ENCODE results near the gene LPCAT2.

DNA sequence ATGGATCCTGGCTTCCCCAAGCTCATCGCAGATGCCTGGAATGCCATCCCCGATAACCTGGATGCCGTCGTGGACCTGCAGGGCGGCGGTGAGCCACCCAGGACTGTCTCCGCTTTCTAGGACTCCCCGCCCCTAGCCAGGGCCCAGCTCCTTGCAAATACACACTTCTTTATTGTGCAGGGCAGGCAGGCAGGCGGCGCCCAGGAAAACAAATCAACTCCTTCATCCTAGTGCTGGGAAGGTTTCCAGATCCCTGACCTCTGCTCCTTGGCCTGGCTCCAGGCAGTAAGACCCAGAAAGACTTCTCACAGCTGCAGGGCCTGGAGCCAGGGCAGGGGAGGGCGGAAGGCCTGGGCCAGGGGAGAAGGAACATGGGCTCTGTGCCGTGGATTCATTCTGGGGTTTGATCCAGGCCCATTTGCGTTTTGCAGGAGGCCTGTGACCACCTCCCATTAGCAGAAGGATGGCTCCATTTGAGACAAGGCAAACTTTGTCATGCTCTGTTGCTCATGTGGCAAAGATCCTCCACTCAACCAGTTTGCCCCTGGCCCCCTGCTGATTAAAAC is 6.0 kb upstream of the LPCAT2 start:
- no peak for TF ChIP-seq POLR2A (IDR thresholded peaks at IDR 0.05; ENCODE audit: low read length)
- TF ChIP-seq, protein P1, sequence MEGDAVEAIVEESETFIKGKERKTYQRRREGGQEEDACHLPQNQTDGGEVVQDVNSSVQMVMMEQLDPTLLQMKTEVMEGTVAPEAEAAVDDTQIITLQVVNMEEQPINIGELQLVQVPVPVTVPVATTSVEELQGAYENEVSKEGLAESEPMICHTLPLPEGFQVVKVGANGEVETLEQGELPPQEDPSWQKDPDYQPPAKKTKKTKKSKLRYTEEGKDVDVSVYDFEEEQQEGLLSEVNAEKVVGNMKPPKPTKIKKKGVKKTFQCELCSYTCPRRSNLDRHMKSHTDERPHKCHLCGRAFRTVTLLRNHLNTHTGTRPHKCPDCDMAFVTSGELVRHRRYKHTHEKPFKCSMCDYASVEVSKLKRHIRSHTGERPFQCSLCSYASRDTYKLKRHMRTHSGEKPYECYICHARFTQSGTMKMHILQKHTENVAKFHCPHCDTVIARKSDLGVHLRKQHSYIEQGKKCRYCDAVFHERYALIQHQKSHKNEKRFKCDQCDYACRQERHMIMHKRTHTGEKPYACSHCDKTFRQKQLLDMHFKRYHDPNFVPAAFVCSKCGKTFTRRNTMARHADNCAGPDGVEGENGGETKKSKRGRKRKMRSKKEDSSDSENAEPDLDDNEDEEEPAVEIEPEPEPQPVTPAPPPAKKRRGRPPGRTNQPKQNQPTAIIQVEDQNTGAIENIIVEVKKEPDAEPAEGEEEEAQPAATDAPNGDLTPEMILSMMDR (IDR thresholded peaks at IDR 0.05) = no peak
- TF ChIP-seq RNF2 (IDR thresholded peaks at IDR 0.05; ENCODE audit: borderline replicate concordance, low read depth) = no peak
